Stimulated activated CD4-positive, alpha-beta T cell treated with anti-CD3 and anti-CD28 coated beads, TNF-alpha, amount 100 ng/mL, for 24 hours (primary cell): ENCODE measurements around the gene LRP8.
A peak's percentile ranks its signal among the peaks of the same experiment; 100 is the strongest.

Experiments used
- DNase-seq, 3 experiments: peaks; one replicate each; pipeline ENCODE4 v3.0.0-alpha.2; 2020; ENCODE audit warnings: low read depth in 3 of 3

Gene LRP8

DNA sequence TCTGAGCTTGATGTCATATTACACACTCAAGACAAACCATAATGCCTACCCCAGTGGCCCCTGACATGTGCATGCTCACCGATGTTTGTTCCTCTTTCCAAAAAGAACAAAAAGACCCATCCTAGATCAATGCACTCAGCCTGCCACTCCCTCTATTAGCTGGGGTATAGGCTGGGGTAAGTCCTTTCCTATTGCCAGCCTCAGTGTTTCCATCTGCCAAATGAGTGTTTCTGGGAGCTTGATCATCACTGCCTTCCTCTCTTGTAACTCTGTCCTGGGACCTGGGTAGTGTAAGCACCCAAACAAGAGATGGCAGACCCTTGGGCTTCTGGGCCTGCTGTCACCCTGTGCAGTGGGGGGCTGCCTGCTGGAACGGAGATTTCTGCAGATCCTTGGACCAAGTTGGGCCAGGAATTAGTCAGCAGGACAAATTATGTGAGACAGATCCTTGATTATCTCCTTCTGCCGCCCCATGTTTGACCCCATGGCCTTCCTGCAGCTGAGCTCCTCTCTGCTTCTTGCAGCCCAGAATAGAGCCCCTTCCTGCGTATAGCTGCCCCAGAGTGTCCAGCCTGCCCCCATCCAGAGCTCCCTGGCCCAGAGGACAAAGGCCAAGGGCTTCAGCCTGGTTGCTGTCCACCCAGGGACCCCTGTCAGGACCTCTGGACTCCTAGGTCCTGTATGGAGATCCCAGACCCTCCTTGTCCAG is 31.5 kb upstream of the LRP8 start:
- no peak for DNase-seq

DNA sequence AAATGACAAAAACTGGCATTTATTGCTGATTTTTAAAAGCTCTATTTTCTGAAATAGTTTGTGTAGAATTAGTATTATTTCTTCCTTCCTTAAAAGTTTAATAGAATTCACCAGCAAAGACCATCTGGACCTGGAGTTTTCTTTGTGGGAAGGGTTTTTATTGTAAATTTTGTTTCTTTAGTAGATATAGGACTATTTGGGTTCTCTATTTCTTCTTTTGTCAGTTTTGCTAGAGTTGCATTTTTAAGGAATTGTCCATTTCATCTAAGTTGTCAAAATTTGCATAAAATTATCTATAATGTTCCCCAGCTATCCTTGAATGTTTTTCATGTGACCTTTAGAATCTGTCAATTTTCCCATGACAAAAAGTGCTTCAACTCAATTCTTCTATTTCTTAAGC is 28.8 kb upstream of the LRP8 start:
- DNase-seq = no peak

DNA sequence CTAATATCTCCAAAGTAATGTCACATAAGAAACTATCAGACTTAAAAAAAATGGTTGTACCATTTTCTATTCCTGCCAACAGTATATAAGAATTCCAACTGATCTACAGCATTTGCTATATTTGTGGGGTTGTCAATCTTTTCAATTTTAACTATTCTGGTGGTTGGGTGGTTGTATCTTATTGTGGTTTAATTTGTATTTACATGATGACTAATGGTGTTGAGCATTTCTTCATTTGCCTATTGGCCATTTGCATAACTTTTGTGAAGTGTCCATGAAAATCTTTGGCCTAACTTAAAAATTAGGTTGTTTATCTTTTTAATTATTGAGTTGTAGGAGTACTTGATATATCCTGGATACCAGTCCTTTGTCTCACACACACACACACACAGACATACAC is 26.2 kb upstream of the LRP8 start:
- no peak for DNase-seq

DNA sequence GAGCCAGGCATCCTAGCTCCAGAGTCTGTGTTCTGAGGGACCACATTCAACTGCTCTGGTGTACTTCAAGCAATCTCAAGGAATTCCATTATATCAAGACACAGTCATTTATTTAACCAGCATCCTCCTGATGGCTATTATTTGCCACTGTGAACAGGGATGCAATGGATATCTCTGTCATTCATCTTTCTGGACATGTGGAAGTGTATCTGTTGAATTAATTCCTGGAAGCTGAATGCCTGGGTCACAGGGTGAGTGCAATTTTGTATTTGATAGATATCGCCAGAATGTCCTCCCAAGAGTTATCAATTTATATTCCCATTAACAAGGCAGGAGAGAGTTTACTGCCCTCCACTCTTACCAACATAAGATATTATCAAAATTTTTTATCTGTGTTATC is 24.7 kb upstream of the LRP8 start:
- no peak for DNase-seq

DNA sequence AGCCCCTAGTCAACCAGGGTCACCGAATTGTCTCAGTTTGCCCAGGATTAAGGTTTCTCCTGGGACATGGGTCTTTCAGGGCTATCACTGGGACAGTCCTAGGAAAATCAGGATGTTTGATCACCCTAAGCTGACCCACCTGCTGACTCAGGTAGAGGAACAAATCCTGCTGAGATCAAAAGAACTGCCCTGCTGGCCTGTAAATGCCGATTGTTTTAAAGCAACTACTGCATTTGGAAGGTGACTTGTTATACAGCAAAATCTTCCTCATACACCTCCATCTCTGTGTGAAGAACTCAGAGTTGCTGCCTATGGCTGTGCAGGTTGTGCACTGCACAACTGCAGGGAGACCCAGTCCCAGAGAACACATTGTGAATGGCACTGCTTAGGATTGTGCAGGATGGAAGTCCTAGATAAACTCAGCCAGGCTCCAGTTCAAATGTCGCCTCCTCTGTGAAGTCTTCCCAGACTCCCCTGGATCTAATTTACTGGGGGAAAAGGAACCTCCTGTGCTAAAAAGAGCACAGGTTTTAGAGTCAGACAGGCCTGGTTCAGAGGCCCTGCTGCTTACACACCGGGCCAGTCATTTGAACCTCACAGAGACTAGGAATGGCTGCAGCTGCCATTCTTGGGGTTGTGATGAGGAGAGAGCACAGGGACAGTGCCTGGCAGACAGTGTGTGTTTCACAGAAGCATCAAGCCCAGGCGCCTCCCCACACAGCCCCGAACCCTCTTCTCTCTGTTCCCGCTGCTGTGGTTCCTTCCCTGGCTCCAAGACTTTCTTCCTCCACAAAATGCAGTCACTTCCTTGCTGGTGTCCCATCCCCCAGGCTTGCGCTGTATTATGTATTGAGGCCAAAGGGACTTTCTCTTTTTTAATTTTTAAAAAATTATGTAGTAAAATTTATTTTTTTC is 23.2 kb upstream of the LRP8 start:
- no peak for DNase-seq

DNA sequence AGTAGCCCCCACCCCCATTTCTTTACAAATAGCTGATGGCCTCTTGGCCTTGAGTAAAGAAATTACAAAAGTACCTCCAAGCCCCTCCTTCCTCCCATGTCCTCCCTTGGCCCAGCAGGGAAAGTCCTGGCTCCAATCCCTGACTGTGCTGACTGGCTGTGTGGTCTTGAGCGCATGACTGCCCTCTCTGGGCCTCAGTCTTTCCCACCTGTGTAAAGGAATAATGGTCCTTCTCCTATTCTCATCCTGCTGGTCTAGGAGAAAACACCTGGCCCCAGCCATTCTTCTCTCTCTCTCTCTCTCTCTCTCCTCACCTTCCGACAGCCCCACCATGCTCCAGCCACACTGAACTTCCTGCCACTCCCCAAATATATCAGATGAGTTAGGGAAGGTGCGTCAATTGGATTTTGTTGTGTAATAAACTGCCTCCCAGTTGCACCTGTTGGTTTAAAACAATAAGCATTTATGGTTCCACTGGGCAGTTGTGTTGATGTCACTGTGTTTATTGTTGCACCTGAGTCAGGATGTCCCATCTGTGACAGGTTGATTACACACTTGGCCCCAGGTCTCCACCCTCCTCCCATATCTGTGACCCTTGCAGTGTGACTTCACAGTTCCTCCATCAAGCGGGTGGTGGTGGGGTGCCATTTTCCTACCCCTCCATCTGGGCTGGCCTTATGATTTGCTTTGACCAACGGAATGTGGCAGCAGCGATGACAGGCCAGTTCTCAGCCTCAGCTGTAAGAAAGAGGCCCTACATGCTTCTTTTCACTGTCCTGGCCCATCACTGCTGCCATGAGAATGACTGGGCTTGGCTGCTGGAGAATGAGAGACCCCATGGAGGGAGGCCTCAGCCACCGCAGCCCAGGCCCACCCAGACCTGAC is 22.3 kb upstream of the LRP8 start:
- no peak for DNase-seq

DNA sequence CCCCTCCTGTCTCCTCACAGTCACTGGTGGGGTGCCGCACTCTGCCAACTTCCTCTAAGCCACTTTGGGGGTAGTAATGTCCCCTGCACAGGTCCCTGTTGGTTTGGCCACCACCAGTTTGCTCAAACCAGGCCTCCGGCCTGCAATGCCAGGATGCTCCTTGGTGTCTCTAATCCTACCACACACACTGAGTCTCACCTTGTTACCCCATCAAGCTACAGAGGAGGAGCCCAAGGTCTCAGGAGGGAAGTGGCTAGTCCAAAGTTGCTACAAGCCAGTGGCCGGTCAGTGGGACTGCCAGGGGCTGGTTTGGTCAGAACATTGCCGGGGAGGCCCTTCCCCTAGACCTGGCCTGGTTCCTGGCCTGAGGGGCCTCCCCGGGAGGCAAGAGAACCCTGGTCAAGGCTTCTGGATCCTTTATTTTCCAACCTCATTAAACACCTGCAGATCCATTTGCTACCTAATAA is 21.5 kb upstream of the LRP8 start:
- no peak for DNase-seq

DNA sequence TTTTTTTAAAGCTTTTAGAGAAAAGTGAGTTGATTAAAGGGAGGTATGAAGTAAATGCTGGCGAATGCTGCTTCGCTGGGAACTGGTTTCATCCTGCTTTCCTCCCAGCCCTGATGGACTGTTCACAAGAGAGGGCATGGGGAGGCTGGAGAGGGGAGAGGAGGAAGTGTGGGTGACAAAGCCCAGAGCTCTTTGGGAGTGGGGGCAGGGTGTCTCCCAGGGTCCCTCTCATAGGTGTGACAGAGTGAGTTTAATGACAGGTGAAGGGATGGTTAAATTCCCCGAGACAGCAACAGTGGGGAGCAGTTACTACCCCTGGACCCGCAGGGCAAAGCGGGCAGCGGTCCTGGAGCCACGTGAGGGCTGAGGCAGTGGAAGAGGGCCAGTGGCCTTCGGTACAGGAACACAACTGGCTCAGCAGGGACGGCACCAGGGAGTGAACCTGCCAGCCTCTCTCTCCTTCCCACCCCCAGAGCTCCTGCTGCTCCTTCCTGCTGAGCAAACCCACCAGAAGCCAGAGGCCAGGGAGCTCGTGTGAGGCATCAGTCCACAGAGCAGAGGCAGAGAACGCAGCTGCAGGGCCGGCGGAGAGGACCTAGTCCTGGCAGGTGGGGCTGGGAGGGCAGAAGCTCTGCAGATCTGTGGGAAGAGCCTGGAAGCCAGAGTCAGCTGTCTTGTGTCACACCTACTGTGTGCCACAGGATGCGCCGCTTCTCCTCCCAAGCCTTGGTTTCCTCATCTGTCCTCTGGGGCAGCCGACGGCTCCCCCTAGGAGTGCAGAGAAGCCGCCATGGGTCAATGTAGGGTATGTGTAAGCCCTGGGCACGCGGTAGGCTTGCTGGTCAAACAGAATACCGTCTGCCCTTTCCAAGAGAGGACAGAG is 20.9 kb upstream of the LRP8 start:
- no peak for DNase-seq

DNA sequence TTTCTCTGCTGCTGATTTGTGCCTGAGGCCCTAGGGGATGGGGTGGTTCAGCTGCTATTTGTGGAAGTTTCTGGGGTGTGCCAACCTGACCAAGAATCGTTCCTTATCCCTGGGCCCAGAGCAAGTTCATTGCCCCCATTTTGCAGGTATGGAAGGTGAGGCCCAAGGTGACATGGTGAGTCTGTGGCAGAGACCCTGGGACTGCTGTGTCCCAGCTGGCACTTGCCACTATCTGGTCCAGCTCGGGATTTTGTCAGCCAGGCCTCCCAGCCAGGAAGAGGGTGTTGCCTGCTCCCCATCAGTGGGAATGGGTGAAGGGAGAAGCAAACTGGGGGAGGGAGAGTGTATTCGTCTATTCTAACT is 18.9 kb upstream of the LRP8 start:
- no peak for DNase-seq

DNA sequence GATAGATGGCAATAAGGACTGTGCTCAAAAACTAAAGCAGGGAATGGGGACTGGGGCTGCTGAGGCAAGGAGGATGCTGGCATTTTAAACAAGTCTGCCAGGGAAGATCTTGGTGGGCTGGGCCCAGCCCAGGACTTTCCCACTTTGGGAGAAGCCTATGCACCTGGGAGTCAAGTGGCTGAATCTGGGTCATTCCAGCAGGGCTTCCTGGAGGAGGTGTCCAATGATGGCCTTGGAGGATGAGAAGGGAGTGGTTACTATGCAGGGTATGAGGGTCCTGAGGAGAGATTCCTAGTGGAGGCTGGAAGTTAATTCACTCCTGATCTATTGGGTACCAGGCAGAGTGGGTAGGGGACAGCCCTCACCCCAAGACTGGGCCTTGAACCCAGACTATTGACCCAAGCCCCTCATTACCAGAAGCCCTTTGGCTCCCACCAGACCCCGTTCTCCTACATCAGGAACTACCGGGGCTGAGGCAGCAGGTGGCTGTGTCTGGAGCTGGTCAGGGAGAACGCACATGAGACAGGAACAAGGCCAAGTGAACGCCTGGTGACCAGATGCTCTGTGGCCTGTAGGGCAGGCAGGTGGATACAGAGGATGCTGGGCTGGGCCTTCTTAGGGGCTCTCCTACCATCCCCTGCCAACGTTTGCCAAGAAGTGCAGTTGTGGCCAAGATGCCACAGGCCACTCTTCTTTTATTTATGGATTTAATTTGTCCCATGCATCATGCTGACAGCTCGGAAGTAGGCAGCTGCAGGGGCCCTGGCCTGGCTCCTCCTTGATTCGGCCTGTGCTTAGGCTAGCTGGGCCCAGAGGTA is 18.3 kb upstream of the LRP8 start:
- no peak for DNase-seq

DNA sequence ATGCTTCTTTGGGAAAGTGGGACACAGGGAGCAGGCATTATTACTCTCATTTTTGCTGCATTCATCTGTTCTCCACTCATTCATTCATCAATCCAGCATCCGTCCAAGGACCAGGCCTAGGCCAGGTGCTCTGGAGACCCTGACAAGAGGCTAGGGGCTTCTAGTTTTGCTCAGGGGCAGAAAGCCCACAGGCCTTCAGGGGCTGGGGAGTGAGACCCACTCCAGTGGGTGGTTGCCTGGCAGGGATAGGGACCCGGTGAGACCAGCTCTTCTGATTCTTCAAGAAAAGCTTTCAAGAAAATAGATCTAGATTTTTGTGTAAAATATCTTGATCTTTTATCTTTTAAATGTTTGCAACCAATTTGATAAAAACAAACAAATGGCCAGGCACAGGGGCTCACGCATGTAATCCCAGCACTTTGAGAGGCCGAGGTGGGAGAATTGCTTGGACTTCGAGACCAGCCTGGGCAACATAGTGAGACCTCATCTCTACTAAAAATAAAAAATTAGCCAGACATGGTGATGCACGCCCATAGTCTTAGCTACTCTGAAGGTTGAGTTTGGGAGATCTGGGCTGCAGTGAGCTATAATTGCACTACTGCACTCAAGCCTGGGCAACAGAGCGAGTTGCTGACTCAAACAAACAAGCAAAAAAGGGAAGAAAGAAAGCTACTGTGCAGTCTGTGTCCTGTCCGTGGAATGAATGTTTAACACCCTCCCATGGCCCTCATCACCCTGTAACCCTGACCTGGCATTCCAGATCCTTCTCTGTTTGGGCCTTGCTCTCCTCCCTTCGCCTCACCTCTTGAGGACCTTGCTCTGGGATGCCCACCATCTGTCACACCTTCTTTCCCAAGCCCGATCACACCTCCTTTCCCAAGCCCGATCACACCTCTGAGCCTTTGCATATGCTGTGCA is 17.3 kb upstream of the LRP8 start:
- DNase-seq = no peak

DNA sequence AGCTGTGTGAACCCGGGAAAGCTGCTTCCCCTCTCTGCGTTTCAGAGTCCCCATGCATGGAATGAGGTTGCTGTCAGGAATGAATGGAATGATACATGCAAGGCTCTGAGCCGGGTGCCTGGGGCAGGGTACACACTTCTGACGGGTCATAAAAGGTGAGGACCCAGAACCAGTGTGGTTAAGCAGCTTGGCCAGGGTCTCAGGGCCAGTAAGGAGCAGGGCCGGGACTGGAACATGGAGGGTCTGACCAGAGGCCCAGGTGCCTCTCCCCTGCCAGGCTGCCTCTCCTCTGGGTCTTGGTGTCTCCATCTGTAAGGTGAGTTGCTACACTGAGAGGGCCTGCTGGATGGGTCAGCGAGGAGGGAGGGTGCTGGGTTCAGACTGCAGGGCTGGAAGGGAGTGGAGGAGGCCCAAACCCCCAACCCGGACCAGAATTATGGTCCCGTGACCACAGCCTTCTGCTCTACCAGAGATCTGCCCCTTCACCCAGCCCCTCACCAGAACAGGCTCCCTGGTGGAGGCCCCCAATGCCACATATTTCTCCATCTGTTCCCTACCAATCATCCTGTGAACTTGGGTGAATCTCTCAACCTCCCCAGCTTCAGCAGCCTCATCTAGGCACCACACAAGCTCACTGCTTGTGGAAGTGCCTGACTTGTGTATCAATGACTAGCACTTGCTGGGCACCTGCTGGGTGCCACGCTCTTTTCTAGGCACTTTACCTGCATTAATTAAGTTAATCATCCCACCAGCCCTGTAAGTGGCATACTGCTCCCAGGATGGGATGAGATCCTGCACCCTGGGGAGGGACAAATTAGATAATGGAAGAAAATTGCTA is 16.2 kb upstream of the LRP8 start:
- DNase-seq = no peak

DNA sequence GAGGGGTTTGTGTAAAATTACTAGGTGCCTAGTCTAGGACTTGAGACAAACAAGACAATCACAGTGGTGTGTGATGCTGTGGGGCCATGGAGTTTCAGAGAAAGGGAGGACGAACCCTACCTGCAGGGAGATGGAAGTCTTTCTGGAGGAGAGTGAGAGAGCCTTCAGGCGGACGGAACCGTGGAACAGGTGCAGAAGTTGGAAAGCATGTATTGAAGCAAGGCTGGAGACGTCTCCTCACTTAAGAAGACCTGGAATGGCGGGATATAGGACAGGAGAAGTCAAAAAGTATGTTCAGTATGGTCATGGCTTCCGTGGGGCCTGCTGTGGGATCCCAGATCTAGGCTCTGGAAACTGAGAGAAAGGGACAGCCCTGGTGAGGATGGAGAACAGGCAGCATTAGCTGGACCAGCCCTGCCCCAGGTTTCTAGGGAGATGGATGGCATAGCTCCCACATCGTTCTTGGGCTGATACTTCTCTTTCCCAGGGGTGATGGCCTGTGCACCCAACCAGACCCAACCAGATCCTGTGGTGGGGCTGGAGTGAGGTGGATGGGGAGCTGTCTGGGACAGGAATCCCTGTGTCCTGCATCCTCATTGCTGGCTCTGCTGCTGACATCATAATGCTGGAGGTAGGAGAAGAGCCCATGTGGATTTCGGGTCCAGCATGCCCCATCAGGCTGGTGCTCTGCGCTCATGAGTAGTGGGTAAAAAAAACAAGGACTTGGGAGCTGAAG is 15.0 kb upstream of the LRP8 start:
- no peak for DNase-seq

DNA sequence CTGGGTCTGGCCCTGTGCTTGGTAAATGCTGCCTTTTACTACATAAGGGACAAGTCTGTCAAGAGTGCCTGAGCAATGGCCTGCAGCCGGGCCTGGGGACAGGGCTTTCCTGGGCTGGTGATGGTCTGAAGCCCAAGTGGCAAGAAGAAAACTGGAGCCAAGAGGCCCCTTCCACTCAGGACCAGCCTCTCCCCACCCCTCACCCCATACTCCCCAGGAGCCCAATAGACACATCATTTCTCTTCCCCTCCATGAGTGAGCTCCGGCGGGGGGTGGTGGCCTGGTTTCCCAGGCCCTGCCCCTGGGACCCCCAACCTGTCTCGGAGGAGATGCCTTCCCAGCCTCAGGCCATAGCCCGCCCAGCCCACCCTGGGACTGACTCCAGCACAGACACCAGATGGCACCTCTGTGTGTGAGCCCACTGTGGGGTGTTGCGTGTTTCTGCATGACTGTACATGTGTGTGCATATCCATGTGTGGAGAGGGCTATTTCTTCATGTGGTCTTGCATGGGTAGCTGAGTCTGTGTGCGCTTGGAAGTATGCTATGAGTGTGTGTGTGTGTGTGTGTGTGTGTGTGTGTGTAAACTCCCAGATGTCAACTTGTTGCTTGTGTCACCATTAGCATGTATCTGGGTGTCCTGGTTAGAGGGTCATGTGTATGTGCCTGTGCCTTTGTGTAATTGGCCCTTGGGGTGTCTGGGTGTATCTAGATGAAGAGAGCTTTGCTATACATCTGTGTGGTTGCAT is 14.3 kb upstream of the LRP8 start:
- DNase-seq = no peak

DNA sequence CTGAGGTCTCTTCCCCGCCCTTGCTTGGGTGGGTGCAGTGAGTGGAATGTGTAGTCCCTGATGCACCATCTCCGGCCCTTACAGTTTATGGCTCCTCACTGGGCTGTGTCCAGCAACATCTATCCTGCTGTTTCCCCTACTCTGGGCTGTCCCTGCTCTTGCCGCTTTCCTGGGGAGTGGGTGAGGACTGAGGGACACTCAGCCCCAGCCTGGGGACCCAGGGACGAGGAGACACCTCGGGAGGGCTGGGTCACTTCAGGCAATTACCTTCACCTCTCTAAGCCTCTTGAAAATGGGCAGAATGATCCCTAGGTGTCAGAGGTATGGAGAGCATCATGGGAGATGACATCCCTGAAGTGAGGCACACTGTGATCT is 13.6 kb upstream of the LRP8 start:
- DNase-seq = no peak

DNA sequence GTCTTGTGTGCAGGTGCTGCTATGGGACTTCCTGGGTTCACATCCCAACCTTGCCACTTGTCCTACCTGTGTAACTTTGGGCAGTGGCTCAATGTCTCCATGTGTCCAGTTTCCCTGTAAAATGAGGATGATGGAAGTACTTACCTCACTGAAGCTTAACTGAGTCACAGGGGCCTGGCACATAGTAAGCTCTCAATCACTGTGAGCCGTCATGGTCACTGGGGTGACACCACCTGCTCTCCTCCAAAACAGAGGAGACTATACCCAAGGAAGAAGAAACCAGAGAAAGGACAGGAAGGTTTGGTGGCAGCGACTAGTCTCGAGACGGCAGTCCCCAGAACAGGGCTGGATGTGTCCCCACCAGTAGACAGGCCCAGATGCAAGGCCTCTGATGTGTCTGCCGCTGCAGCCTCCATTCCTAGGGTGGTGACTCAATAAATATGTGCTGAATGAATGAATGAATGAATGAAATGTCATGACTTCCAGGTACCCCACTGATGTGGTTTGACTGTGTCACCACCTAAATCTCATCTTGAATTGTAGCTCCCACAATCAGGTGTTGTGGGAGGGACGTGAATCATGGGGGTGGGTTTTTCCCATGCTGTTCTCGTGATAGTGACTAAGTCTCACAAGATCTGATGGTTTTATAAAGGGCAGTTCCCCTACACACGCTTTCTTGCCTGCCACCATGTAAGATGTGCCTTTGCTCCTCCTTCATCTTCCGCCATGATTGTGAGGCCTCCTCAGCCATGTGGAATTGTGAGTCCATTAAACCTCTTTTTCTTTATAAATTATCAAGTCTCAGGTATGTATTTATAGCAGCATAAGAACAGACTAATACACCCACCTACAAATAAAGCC is 13.0 kb upstream of the LRP8 start:
- peak in 2 of 3 experiments; percentile 11 to 35 for DNase-seq
